Adrenal gland (tissue), 12 donors: ENCODE measurements around the gene OR12D1. TPM values are rescaled to one million over a fixed set of nuclear protein-coding genes. Genes with fewer than 3 reads are reported as not detected.

Source experiments
- DNase-seq, 7 donors: peaks; one replicate each; pipeline ENCODE4 v3.0.0-alpha.2; 2019 to 2020
- H3K27ac ChIP-seq, 5 donors: fragments of 200-600 bp; sonication (generic) in 4 of 5; 1 replicate in 3 of 5; 2 replicates in 2 of 5; pipeline versions ENCODE4 v1.5.1 to v1.8.0; 2016 to 2020; ENCODE audit warnings: mild to moderate bottlenecking in 1 of 5
- H3K27me3 ChIP-seq: fragments of 200-600 bp; 2 replicates; pipeline ENCODE4 v1.8.0; 2021
- H3K36me3 ChIP-seq, 2 donors: fragments of 200-600 bp; replicated peaks in 1 of 2; 1 replicate in 1 of 2; 2 replicates in 1 of 2; pipeline versions ENCODE4 v1.5.1 to v1.8.0; 2018 to 2022
- H3K4me1 ChIP-seq, 2 donors: fragments of 200-600 bp; replicated peaks in 1 of 2; 1 replicate in 1 of 2; 2 replicates in 1 of 2; pipeline versions ENCODE4 v1.5.1 to v1.8.0; 2018 to 2021
- H3K4me3 ChIP-seq, 4 donors: fragments of 200-600 bp; sonication (generic) in 3 of 4; one replicate each; pipeline ENCODE4 v1.5.1; 2016 to 2018
- H3K9me3 ChIP-seq, 3 donors: fragments of 200-600 bp; sonication (generic) in 1 of 3; replicated peaks in 1 of 3; 1 replicate in 2 of 3; 2 replicates in 1 of 3; pipeline versions ENCODE4 v1.5.1 to v1.8.0; 2016 to 2021
- CTCF ChIP-seq, 6 experiments: fragments of 450-650 bp in 4 of 6; fragments of 200-600 bp in 2 of 6; sonication (generic) in 1 of 6; IDR thresholded peaks; 1 replicate in 5 of 6; 2 replicates in 1 of 6; pipeline versions ENCODE4 v1.5.1 to v1.8.0; 2016 to 2021; ENCODE audit warnings: antibody characterized with exemption in 6 of 6, mild to moderate bottlenecking in 2 of 6, moderate library complexity in 1 of 6
- POLR2A ChIP-seq, 2 donors: fragments of 450-650 bp; IDR thresholded peaks; one replicate each; pipeline ENCODE4 v1.6.1; 2017; ENCODE audit warnings: antibody characterized with exemption in 2 of 2, mild to moderate bottlenecking in 2 of 2, moderate library complexity in 1 of 2
- WGBS, 4 donors: extraction: QIAGEN DNeasy Blood & Tissue Kit in 2 of 4; methylation state at CpG; one replicate each; pipeline versions ENCODE4 v1.1.5 to v1.1.7; 2013 to 2017; 5-methylcytosine and 5-hydroxymethylcytosine counted together
- intact Hi-C, 2 donors: fragments of 100-400 bp; cut with DNase I; formaldehyde crosslinking; loops; one replicate each; pipeline versions ENCODE4 v1.14.1 to v1.15.0; 2022 to 2023
- polyA plus RNA-seq, 3 donors: library from polyadenylated mRNA; stranded (reverse); fragments of 200-250 nt in 2 of 3; fragments of 350-450 nt in 1 of 3; fragmentation: Illumina TruSeq in 1 of 3; extraction: RNeasy Lipid Tissue Mini Kit (QIAGEN cat#74804) in 1 of 3; gene quantifications; one replicate each; pipeline ENCODE4 v1.2.3, GENCODE V29; 2013 to 2014
- total RNA-seq, 9 donors: library from RNA; depleted of rRNA in 4 of 9; stranded (reverse); fragments of >200 nt in 4 of 9; fragments of 120-200 nt in 1 of 9; fragmentation: NEBNext Ultra II Directional in 1 of 9; extraction: Animal tissue kit (Norgen Biotek cat#: 25700) in 1 of 9; gene quantifications; one replicate each; pipeline versions ENCODE4 v1.1.0 to v1.2.4, GENCODE V29; 2013 to 2023
- donor health status: healthy with polysubstance abuse.
- donor health status: Bipolar disorder and iron deficiency.
- donor health status: DM: yes; HTN: yes; CAD: no.
- donor health status: DM: no; HTN: no; CAD: no.
- donor health status: DM: no; HTN: no; CAD: no.
- donor health status: DM: yes; HTN: yes; CAD: no.

The OR12D1 gene
- total and polyA plus RNA-seq, 12 donors = not detected

- no peak within 1 kb of the TSS for H3K4me3 ChIP-seq
- H3K27me3 ChIP-seq = peaks cover 5% of the 10 kb centered on the region
- no peaks in the 10 kb centered on the region for H3K4me1 ChIP-seq
- TF ChIP-seq CTCF (IDR thresholded peaks at IDR 0.05) (no peak), POLR2A (IDR thresholded peaks at IDR 0.05) (no peak)
- DNase-seq = no peak
- no peak within 1 kb of the TSS for H3K27ac ChIP-seq
- no peaks in the 10 kb centered on the region for H3K9me3 ChIP-seq
- intact Hi-C loops = no loop called here
- no peaks in the 10 kb centered on the region for H3K36me3 ChIP-seq
Measured at GRCh38 chr6:29395331-29395730, 19.4 kb upstream of the OR12D1 start, which contains the start of gene OR12D2. OR12D2 (plus strand) TSS chr6:29395631; CDS start chr6:29396700, 1,069 bp downstream.

- no peaks in the 10 kb centered on the region for H3K4me1 ChIP-seq
- TF ChIP-seq CTCF (IDR thresholded peaks at IDR 0.05) (no peak), POLR2A (IDR thresholded peaks at IDR 0.05) (no peak)
- DNase-seq = no peak
- no peak overlapping the region for H3K4me3 ChIP-seq
- 49 to 77% (median 66%) methylated on average over 2 of the region's 2 CpGs for WGBS, 4 donors
- intact Hi-C loops = no loop called here
- no peak overlapping the region for H3K27ac ChIP-seq
- H3K9me3 ChIP-seq = no peaks in the 10 kb centered on the region
- H3K36me3 ChIP-seq = no peaks in the 10 kb centered on the region
- no peaks in the 10 kb centered on the region for H3K27me3 ChIP-seq
Measured at GRCh38 chr6:29399525-29399924, 15.2 kb upstream of the OR12D1 start.

- no peaks in the 10 kb centered on the region for H3K27me3 ChIP-seq
- intact Hi-C loops = no loop called here
- WGBS, 4 donors = 43 to 86% (median 82%) methylated on average over 1 of the region's 1 CpG
- DNase-seq = no peak
- no peaks in the 10 kb centered on the region for H3K36me3 ChIP-seq
- H3K27ac ChIP-seq = no peak overlapping the region
- no peak overlapping the region for H3K4me3 ChIP-seq
- H3K9me3 ChIP-seq = no peaks in the 10 kb centered on the region
- no peak for TF ChIP-seq POLR2A (IDR thresholded peaks at IDR 0.05)
- no peak for TF ChIP-seq CTCF (IDR thresholded peaks at IDR 0.05)
- H3K4me1 ChIP-seq = no peaks in the 10 kb centered on the region
Measured at GRCh38 chr6:29403801-29404200, 10.9 kb upstream of the OR12D1 start.

GRCh38 chr6:29419516-29419915, 4.8 kb downstream of the OR12D1 start:
- no peaks in the 10 kb centered on the region for H3K27me3 ChIP-seq
- H3K9me3 ChIP-seq = no peaks in the 10 kb centered on the region
- TF ChIP-seq POLR2A (IDR thresholded peaks at IDR 0.05) = no peak
- TF ChIP-seq CTCF (IDR thresholded peaks at IDR 0.05) = no peak
- no peak overlapping the region for H3K4me3 ChIP-seq
- DNase-seq = no peak
- H3K4me1 ChIP-seq = no peaks in the 10 kb centered on the region
- intact Hi-C loops = no loop called here
- H3K27ac ChIP-seq = no peak overlapping the region
- 61 to 80% (median 70%) methylated on average over 3 of the region's 3 CpGs for WGBS, 4 donors
- H3K36me3 ChIP-seq = no peaks in the 10 kb centered on the region
